GM12873 (cell line): ENCODE measurements around the gene HJURP.

Experiments used
- TF ChIP-seq, protein P1 (sequence below): IDR thresholded peaks from 2 replicates; pipeline ENCODE4 v1.5.1; 2012; ENCODE audit warnings: low read depth, mild to moderate bottlenecking, moderate library complexity, low read length, control low read depth; ENCODE audit not compliant: insufficient read depth; ENCODE audit errors: missing control alignments

HJURP gene

DNA sequence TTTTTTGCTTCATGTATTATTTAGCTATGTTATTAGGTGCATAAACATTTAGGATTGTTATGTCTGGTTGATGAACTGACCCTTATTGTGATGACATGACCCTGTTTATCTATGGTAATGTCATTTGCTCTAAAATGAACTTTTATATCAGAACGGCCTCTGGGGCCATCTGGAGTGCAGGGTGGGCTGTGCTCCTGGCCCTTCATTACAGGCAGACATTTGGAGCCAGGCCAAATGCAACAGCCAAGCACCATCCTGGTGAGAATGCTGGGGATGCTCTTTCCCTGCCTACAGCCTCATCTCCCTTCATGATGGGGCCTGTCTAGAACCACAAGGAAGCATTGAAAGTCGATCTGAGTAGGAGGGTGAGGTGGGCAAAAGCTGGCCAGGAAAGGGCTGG, 38.0 kb downstream of the HJURP start:
- TF ChIP-seq, protein P1, sequence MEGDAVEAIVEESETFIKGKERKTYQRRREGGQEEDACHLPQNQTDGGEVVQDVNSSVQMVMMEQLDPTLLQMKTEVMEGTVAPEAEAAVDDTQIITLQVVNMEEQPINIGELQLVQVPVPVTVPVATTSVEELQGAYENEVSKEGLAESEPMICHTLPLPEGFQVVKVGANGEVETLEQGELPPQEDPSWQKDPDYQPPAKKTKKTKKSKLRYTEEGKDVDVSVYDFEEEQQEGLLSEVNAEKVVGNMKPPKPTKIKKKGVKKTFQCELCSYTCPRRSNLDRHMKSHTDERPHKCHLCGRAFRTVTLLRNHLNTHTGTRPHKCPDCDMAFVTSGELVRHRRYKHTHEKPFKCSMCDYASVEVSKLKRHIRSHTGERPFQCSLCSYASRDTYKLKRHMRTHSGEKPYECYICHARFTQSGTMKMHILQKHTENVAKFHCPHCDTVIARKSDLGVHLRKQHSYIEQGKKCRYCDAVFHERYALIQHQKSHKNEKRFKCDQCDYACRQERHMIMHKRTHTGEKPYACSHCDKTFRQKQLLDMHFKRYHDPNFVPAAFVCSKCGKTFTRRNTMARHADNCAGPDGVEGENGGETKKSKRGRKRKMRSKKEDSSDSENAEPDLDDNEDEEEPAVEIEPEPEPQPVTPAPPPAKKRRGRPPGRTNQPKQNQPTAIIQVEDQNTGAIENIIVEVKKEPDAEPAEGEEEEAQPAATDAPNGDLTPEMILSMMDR, result no peak

DNA sequence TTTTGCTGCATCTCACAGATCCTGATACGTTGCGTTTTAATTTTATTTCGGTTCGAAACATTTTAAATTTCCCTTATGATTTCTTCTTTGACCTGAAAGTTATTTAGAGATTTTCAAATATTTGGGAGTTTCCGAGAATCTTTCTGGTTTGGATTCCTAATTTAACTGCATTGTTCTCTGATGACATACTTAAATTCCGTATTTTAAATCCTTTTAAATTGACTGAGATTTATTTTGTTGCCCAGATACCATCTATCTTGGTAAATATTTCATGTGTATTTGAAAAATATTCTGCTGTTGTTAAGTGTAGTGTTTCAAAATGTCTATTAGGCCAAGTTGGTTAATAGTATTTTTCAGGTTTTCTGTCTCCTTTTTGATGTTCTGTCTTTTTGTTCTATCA, 38.5 kb downstream of the HJURP start:
- TF ChIP-seq, protein P1, result no peak

DNA sequence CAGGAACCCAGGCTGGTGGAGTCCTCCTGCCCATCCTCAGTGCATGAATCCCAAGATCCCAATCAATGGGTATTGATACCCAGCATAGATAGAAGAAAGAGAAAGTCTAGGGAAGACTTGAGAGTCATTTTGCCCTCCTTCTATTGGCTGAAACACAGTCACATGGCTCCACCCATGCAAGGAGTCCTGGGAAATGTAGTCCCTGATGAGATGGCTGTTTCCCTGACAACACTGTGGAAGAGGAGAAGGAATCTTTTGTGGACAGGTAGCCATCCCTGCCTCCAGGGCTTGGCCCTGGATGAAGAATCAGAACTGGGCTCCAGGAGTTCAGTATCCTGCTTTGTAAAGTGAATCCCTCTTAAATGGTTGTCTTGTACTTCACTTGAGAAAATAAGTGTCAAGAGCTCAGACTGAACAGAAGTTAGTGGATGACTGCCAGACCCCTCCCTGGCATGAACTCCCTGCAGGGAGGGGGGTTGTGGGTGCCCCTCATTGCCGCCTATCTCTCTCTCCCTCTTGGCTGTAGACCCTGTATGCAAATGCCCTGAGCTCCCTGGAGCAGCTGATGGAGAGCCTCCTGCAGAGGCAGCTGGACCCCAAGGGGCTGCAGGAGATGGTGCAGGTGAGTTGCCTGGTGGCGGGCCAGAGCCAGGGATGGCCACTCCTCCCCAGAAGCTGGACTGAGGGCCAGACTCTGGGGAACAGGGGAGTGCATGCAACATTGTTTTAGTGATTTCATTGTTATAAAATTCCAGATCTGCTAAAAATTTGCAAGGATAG, 40.1 kb downstream of the HJURP start:
- TF ChIP-seq, protein P1, result no peak

DNA sequence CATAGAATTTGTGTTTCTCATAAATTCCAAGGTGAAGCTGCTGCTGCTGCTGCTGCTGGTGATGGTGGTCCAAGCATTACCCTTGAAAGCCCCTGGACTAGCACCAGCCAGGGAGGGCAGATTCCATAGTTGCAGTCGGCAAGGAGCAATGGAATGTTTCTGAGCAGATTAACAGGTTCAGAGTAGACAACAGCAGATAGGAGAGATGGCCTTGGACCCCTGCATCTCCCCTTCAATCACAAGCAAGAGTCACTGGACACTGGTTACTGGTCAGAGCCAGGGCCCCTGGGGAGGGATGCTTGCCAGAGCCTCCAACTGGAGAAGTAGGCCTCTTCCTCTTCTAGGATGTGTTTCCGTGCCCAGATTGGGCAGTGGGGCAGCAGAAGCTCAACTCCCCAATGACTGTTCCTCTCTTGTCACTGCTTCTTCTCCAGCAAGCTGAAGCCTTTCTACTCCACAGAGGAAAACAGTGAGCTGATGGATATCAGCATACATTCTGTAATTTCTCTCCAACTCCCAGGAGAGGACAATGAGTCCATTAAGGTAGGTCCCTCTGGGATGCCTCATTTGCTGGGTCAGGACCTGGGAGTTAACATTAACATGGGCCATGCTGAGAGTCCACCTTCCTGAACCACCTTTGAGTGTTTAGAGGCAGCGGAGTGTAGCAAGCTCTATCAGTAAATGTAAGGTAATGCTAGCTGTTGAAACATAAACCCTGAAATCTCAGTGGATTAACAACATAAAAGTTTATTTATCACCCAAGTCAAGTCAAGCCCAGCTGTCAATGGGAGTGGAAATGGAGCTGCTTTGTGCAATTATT, 40.9 kb downstream of the HJURP start:
- TF ChIP-seq, protein P1, result no peak

DNA sequence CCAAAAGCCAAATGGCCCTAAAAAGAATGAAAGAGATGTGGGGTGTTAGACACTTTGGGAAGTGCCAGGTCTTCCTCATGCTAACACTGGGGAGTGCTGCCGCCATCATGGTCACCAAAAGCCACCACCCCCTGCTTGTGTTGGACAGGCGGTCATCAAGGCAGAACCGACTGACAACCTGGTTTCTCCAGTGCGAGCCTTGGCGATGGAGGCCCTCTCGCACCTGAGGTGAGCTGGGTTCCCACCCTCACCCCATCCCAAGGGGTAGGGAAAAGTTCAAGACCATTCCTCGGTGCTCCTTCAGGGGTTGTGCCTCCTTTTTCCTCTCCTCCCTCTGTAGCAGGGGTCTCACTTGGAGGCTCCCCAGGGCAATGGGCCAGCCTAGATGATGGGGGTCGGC, 42.6 kb downstream of the HJURP start:
- TF ChIP-seq, protein P1, result no peak

DNA sequence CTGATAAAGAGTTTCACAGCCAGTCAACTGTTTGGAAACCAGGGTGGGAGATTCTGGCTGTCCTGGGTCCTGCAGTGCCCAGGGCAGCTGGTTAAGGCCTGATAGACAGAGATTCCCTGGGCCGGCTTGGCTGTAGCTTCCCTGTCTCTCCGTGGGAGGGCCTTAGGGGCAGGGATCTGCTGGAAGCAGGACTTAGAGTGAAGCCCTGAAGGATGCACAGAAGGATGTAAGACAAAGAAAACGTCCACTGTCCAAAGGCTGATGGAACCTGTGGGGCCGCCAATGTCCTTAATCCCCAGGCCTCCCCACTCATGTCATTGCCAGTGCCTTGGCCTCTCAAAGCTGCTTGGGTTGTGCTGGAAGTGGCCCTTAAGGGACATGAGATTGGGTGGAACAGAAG, 43.2 kb downstream of the HJURP start:
- TF ChIP-seq, protein P1, result no peak

DNA sequence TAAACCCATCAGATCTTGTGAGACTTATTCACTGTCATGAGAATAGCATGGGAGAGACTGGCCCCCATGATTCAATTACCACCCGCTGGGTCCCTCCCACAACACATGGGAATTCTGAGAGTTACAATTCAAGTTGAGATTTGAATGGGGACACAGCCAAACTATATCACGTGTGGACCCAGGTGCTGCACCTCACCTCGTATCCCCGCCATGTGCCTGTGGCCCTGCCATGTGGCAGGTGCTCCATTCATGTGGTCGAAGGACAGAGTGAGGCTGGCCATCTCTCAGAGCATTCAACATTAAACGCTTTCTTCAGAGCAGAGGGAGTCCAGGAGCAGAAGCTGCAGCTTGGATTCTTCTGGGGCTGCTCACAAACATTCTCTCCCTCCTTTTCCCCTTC, 44.0 kb downstream of the HJURP start:
- TF ChIP-seq, protein P1, result no peak
